ENCODE measurements around the gene SMIM27.
"Not testable (repeated sequence)": the region's sequence is repeated elsewhere in the genome, so short reads cannot be mapped to it uniquely, and the experiment has no call there.

Gene SMIM27

GRCh38 chr9:32596936-32597335 is 44.8 kb downstream of the SMIM27 start:
- DNase-seq (ENCODE audit: low read depth), result no peak

- DNase-seq (ENCODE audit: low read depth), result not testable (repeated sequence)
These were observed 46.9 kb downstream of the SMIM27 start for GRCh38 chr9:32599021-32599420.

All from EH (cell line).